NCI-H748 treated with DMSO at 0.1 percent for 48 hours (cell line): ENCODE data around the gene NPPB.

ENCODE experiments used
- DNase-seq: peaks from one replicate; lab custom pipeline; 2025; lab: John Stamatoyannopoulos, UW

The NPPB gene

DNA sequence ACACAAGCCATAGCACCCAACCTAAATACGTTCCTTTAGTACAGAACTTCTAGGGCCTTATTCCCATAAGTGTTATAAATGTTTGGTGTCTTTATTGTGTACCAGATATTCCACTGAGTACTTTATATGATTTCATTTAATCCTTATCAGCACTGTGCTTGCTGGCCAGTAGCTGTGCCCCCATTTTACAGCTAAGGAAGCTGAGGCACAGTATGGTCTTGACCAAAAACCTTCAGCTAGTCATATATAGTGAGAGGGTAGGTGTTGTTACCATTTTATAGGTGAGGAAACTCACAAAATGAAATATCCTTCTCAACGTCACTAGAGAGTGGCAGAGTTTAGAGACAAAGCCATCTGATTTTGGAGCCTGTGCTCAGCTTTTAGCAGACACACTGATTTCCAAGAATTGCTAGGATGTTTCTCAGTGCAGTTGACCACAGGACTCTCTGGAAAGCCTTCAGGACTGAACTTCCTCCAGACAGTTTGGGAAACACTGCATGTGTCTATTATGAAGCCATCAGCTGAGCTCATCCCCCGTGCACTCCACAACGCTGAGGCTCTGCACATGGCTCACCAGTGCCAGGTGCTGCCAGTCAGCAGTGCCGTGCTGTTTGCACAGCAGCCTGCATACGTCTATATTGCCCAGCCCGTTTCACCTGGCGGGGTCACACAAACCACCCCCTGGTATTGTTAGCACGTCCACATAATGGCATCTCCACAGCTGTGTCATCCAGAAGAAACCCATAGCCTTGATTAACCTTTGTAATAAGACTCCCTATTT is 26.6 kb downstream of the NPPB start:
- DNase-seq: no peak

GRCh38 chr1:11828511-11828910 is 30.2 kb downstream of the NPPB start:
- no peak for DNase-seq

DNA sequence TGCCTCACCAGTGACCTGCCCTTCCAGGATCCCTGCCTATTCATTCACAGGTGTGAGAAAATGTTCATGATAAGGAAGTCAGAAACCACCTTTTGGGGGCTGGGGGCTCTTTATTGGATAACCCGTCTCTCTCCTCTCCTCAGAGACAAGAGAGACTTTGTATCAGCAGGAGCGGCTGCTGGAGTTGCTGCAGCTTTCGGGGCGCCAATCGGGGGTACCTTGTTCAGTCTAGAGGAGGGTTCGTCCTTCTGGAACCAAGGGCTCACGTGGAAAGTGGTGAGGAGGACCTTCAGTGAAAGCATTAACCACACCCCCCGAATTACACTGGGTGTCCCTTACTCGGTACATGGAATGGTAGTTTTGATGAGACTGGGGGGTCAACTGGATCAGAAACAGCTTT is 31.8 kb downstream of the NPPB start:
- no peak for DNase-seq

- DNase-seq: no peak
These were observed 33.6 kb downstream of the NPPB start for GRCh38 chr1:11825131-11825530.

GRCh38 chr1:11823366-11824137 is 35.2 kb downstream of the NPPB start:
- no peak for DNase-seq

DNA sequence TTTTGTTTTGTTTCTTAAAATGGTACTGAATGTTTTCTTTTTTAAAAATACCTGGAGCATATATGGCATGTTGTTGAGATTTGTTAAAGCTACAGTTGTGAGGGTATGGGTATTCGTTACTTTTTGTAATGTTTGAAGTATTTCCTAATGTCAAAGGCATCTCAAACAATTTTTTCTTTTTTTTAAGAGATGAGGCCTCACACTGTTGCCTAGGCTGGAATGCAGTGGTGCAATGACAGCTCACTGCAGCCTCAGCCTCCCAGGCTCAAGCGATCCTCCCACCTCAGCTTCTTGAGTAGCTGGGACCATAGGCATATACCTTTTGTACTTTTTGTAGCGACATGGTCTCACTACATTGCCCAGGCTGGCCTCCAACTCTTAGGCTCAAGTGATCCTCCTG is 36.7 kb downstream of the NPPB start:
- no peak for DNase-seq

DNA sequence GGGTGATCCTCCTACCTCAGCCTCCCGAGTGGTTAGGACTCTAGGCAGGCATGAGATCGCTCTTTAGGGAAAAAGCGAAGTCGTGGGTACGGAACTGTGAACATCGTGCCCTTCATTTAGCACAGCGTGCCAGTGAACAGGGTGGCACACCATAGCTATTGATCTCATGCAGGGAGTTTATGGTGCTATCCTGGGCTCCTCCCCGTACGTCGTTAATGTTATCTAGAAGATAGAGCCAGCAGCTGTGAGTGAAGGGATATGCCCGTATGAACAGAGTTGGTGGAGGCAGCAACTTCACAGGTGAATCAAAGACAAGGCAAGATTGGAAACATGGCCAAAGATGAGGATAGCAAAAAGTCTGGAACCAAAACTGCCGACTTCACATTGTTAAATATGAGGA is 41.6 kb downstream of the NPPB start:
- DNase-seq: no peak

GRCh38 chr1:11813021-11813420 is 45.7 kb downstream of the NPPB start:
- no peak for DNase-seq
